Activated naive CD8-positive, alpha-beta T cell treated with anti-CD3 and anti-CD28 coated beads for 36 hours (primary cell): ENCODE measurements around the gene TAF11L2. TPM values are rescaled to one million over a fixed set of nuclear protein-coding genes. Genes with fewer than 3 reads are reported as not detected.
"Not testable (repeated sequence)": the region's sequence is repeated elsewhere in the genome, so short reads cannot be mapped to it uniquely, and the experiment has no call there.

Source experiments
- DNase-seq: peaks from one replicate; pipeline ENCODE4 v3.0.0; 2021
- H3K27ac Mint-ChIP-seq: one replicate; pipeline ENCODE4 v1.8.0; 2022; ENCODE audit warnings: mild to moderate bottlenecking, moderate library complexity, mixed read lengths
- H3K27me3 Mint-ChIP-seq: one replicate; pipeline ENCODE4 v1.8.0; 2022; ENCODE audit warnings: mild to moderate bottlenecking, mixed read lengths
- H3K36me3 Mint-ChIP-seq: one replicate; pipeline ENCODE4 v1.8.0; 2021; ENCODE audit warnings: mild to moderate bottlenecking, mixed read lengths
- H3K4me1 Mint-ChIP-seq: one replicate; pipeline ENCODE4 v1.8.0; 2021; ENCODE audit warnings: mixed read lengths
- H3K4me3 Mint-ChIP-seq: one replicate; pipeline ENCODE4 v1.8.0; 2022; ENCODE audit warnings: mild to moderate bottlenecking, moderate library complexity, mixed read lengths
- H3K9me3 Mint-ChIP-seq: one replicate; pipeline ENCODE4 v1.8.0; 2022; ENCODE audit warnings: mixed read lengths
- total RNA-seq, 2 experiments: library from RNA; stranded (reverse); gene quantifications; one replicate each; pipeline ENCODE4 v1.2.3, GENCODE V29; 2021

The TAF11L2 gene
- total RNA-seq = not detected

- H3K36me3 Mint-ChIP-seq, H3K27ac Mint-ChIP-seq, DNase-seq, H3K4me1 Mint-ChIP-seq, H3K4me3 Mint-ChIP-seq, H3K9me3 Mint-ChIP-seq, H3K27me3 Mint-ChIP-seq: not testable (repeated sequence)
These were observed at the start of gene TAF11L2 for GRCh38 chr5:17497931-17498330. Gene TAF11L2, plus strand, starts transcription at chr5:17498231.

GRCh38 chr5:17448877-17449276 lies 49.2 kb upstream of the TAF11L2 start:
- H3K36me3 Mint-ChIP-seq = no peaks in the 10 kb centered on the region
- H3K4me1 Mint-ChIP-seq = no peaks in the 10 kb centered on the region
- H3K27me3 Mint-ChIP-seq = no peaks in the 10 kb centered on the region
- no peak overlapping the region for H3K4me3 Mint-ChIP-seq
- H3K9me3 Mint-ChIP-seq = peaks cover 4% of the 10 kb centered on the region
- no peak for DNase-seq
- H3K27ac Mint-ChIP-seq = no peak overlapping the region

- Mint-ChIP-seq H3K4me3 (no peak overlapping the region), H3K27me3 (no peaks in the 10 kb centered on the region), H3K9me3 (peaks cover 4% of the 10 kb centered on the region), H3K36me3 (no peaks in the 10 kb centered on the region), H3K4me1 (no peaks in the 10 kb centered on the region), H3K27ac (no peak overlapping the region)
- no peak for DNase-seq
These were observed 45.1 kb upstream of the TAF11L2 start for GRCh38 chr5:17452936-17453335.

GRCh38 chr5:17455942-17456341 lies 42.1 kb upstream of the TAF11L2 start:
- H3K9me3 Mint-ChIP-seq = peaks cover 7% of the 10 kb centered on the region
- no peaks in the 10 kb centered on the region for H3K4me1 Mint-ChIP-seq
- no peaks in the 10 kb centered on the region for H3K36me3 Mint-ChIP-seq
- no peak overlapping the region for H3K27ac Mint-ChIP-seq
- DNase-seq = no peak
- H3K27me3 Mint-ChIP-seq = no peaks in the 10 kb centered on the region
- H3K4me3 Mint-ChIP-seq = no peak overlapping the region

GRCh38 chr5:17461793-17462192 lies 36.2 kb upstream of the TAF11L2 start:
- H3K4me1 Mint-ChIP-seq = no peaks in the 10 kb centered on the region
- H3K4me3 Mint-ChIP-seq = no peak overlapping the region
- H3K27ac Mint-ChIP-seq = no peak overlapping the region
- H3K36me3 Mint-ChIP-seq = no peaks in the 10 kb centered on the region
- DNase-seq = no peak
- no peaks in the 10 kb centered on the region for H3K27me3 Mint-ChIP-seq
- peaks cover 20% of the 10 kb centered on the region for H3K9me3 Mint-ChIP-seq

GRCh38 chr5:17463653-17464052 lies 34.4 kb upstream of the TAF11L2 start:
- H3K36me3 Mint-ChIP-seq = no peaks in the 10 kb centered on the region
- no peaks in the 10 kb centered on the region for H3K27me3 Mint-ChIP-seq
- DNase-seq = no peak
- no peak overlapping the region for H3K4me3 Mint-ChIP-seq
- H3K4me1 Mint-ChIP-seq = no peaks in the 10 kb centered on the region
- peaks cover 18% of the 10 kb centered on the region for H3K9me3 Mint-ChIP-seq
- no peak overlapping the region for H3K27ac Mint-ChIP-seq

- DNase-seq = no peak
These were observed 28.0 kb upstream of the TAF11L2 start for GRCh38 chr5:17470064-17470463.

GRCh38 chr5:17475064-17475463 lies 23.0 kb upstream of the TAF11L2 start:
- not testable (repeated sequence) for H3K9me3 Mint-ChIP-seq, H3K27ac Mint-ChIP-seq, H3K27me3 Mint-ChIP-seq, DNase-seq, H3K36me3 Mint-ChIP-seq, H3K4me3 Mint-ChIP-seq, H3K4me1 Mint-ChIP-seq

More at GRCh38 chr5:17470064-17470463, 28.0 kb upstream of the TAF11L2 start:
- H3K4me3 Mint-ChIP-seq = no peak overlapping the region
- no peaks in the 10 kb centered on the region for H3K9me3 Mint-ChIP-seq
- no peak overlapping the region for H3K27ac Mint-ChIP-seq
- H3K4me1 Mint-ChIP-seq = no peaks in the 10 kb centered on the region
- no peaks in the 10 kb centered on the region for H3K27me3 Mint-ChIP-seq
- H3K36me3 Mint-ChIP-seq = no peaks in the 10 kb centered on the region

- no peaks in the 10 kb centered on the region for H3K9me3 Mint-ChIP-seq
- H3K27me3 Mint-ChIP-seq = no peaks in the 10 kb centered on the region
- H3K27ac Mint-ChIP-seq = no peak overlapping the region
- no peak overlapping the region for H3K4me3 Mint-ChIP-seq
- H3K36me3 Mint-ChIP-seq = no peaks in the 10 kb centered on the region
- H3K4me1 Mint-ChIP-seq = no peaks in the 10 kb centered on the region
- no peak for DNase-seq
These were observed 21.0 kb upstream of the TAF11L2 start for GRCh38 chr5:17477043-17477442.

- no peaks in the 10 kb centered on the region for H3K36me3 Mint-ChIP-seq
These were observed 20.3 kb upstream of the TAF11L2 start for GRCh38 chr5:17477573-17478265.

GRCh38 chr5:17481378-17481777 lies 16.7 kb upstream of the TAF11L2 start:
- Mint-ChIP-seq H3K9me3 (no peaks in the 10 kb centered on the region), H3K27me3 (no peaks in the 10 kb centered on the region), H3K4me1 (no peaks in the 10 kb centered on the region)

More at GRCh38 chr5:17477573-17478265, 20.3 kb upstream of the TAF11L2 start:
- H3K9me3 Mint-ChIP-seq = no peaks in the 10 kb centered on the region
- H3K27me3 Mint-ChIP-seq = no peaks in the 10 kb centered on the region
- no peak overlapping the region for H3K27ac Mint-ChIP-seq
- no peak overlapping the region for H3K4me3 Mint-ChIP-seq
- DNase-seq = no peak
- H3K4me1 Mint-ChIP-seq = no peaks in the 10 kb centered on the region

GRCh38 chr5:17482790-17483189 lies 15.2 kb upstream of the TAF11L2 start:
- Mint-ChIP-seq H3K36me3 (no peaks in the 10 kb centered on the region), H3K9me3 (no peaks in the 10 kb centered on the region), H3K4me3 (no peak overlapping the region), H3K4me1 (no peaks in the 10 kb centered on the region), H3K27me3 (no peaks in the 10 kb centered on the region), H3K27ac (no peak overlapping the region)
- DNase-seq = no peak

More at GRCh38 chr5:17481378-17481777, 16.7 kb upstream of the TAF11L2 start:
- H3K4me3 Mint-ChIP-seq = no peak overlapping the region
- DNase-seq = no peak
- no peak overlapping the region for H3K27ac Mint-ChIP-seq
- H3K36me3 Mint-ChIP-seq = no peaks in the 10 kb centered on the region

- not testable (repeated sequence) for H3K9me3 Mint-ChIP-seq, H3K27me3 Mint-ChIP-seq, H3K27ac Mint-ChIP-seq, DNase-seq, H3K36me3 Mint-ChIP-seq, H3K4me3 Mint-ChIP-seq, H3K4me1 Mint-ChIP-seq
These were observed 11.4 kb upstream of the TAF11L2 start for GRCh38 chr5:17486464-17487173.

GRCh38 chr5:17487174-17487512 lies 10.9 kb upstream of the TAF11L2 start:
- no peak overlapping the region for H3K27ac Mint-ChIP-seq
- no peak overlapping the region for H3K4me3 Mint-ChIP-seq
- no peak for DNase-seq
- no peaks in the 10 kb centered on the region for H3K27me3 Mint-ChIP-seq
- H3K9me3 Mint-ChIP-seq = no peaks in the 10 kb centered on the region
- no peaks in the 10 kb centered on the region for H3K4me1 Mint-ChIP-seq
- no peaks in the 10 kb centered on the region for H3K36me3 Mint-ChIP-seq

- H3K9me3 Mint-ChIP-seq, H3K4me3 Mint-ChIP-seq, H3K36me3 Mint-ChIP-seq, H3K27ac Mint-ChIP-seq, H3K27me3 Mint-ChIP-seq, DNase-seq, H3K4me1 Mint-ChIP-seq: not testable (repeated sequence)
These were observed 6.8 kb upstream of the TAF11L2 start for GRCh38 chr5:17491257-17491656.

- H3K27ac Mint-ChIP-seq = no peak overlapping the region
- peaks cover 1% of the 10 kb centered on the region for H3K9me3 Mint-ChIP-seq
- no peaks in the 10 kb centered on the region for H3K4me1 Mint-ChIP-seq
- no peaks in the 10 kb centered on the region for H3K27me3 Mint-ChIP-seq
- no peak for DNase-seq
- H3K4me3 Mint-ChIP-seq = no peak overlapping the region
- H3K36me3 Mint-ChIP-seq = no peaks in the 10 kb centered on the region
These were observed 5.3 kb upstream of the TAF11L2 start for GRCh38 chr5:17492770-17493169.
